ENCODE measurements around the gene ALDH3A2. TPM values are rescaled to one million over a fixed set of nuclear protein-coding genes. Genes with fewer than 3 reads are reported as not detected.

ALDH3A2 gene
- total RNA-seq, 1 donor from 2014 or later = 268 TPM

DNA sequence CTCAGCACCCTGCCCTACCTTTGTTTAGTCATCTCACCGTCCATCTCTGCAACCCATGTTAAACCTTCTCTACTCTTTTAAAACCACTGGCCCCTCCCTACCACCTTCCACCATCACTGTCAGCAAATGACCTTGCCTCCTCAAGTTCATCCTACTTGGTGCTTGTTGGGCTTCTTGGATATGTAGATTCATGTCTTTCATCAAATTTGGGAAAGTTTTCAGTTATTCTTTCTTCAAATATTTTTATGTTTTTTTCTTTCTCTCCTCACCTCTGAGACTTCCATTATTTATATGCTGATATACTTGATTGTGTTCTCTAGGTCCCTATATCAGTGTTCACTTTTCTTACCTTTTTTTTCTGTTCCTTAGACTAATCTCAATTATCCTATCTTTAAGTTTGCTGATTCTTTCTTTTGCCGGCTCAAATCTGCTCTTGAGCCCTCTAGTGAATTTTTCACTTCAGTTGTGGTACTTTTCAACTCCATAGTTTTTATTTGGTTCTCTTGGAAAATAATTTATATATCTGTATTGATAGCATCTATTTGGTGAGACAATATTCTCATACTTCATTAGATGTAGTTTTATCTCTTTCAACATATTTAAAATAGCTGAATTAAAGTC lies 28.7 kb upstream of the ALDH3A2 start:
- no peak for DNase-seq (ENCODE audit: extremely low spot score in 2 of 2)
- peaks cover 4% of the 10 kb centered on the region for H3K9me3 ChIP-seq
- H3K4me1 ChIP-seq = no peaks in the 10 kb centered on the region
- H3K4me3 ChIP-seq = no peak overlapping the region
- H3K27ac ChIP-seq = no peak overlapping the region
- H3K27me3 ChIP-seq = no peaks in the 10 kb centered on the region
- H3K36me3 ChIP-seq = no peaks in the 10 kb centered on the region
- intact Hi-C loops (cut with DNase I) = no loop called here
- TF ChIP-seq, protein P1, sequence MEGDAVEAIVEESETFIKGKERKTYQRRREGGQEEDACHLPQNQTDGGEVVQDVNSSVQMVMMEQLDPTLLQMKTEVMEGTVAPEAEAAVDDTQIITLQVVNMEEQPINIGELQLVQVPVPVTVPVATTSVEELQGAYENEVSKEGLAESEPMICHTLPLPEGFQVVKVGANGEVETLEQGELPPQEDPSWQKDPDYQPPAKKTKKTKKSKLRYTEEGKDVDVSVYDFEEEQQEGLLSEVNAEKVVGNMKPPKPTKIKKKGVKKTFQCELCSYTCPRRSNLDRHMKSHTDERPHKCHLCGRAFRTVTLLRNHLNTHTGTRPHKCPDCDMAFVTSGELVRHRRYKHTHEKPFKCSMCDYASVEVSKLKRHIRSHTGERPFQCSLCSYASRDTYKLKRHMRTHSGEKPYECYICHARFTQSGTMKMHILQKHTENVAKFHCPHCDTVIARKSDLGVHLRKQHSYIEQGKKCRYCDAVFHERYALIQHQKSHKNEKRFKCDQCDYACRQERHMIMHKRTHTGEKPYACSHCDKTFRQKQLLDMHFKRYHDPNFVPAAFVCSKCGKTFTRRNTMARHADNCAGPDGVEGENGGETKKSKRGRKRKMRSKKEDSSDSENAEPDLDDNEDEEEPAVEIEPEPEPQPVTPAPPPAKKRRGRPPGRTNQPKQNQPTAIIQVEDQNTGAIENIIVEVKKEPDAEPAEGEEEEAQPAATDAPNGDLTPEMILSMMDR (IDR thresholded peaks at IDR 0.05) = no peak
- no peak for TF ChIP-seq POLR2AphosphoS5 (IDR thresholded peaks at IDR 0.05; ENCODE audit: insufficient read depth in 1 of 2, low read depth in 1 of 2)
- no peak for TF ChIP-seq POLR2A (IDR thresholded peaks at IDR 0.05)

DNA sequence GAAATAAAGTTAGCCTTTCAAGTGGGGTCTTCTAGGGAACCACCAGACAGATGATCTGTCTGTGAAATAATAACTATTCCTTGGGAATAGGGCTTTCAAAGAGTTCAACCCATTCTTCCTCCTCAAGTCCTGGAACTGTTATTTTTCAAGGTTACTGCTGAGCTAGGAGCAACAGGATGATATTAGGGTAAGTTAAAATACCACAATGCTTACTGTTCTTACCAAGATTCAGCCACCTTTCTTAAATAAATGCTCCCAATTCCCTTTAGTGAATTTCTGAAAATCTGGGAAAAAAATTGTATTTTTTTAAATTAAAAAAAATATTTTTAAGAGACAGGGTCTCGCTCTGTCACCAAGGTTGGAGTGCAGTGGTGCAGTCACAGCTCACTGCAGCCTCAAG lies 26.9 kb upstream of the ALDH3A2 start:
- Histone ChIP-seq H3K36me3 (no peaks in the 10 kb centered on the region), H3K27me3 (no peaks in the 10 kb centered on the region), H3K4me3 (no peak overlapping the region), H3K9me3 (peaks cover 4% of the 10 kb centered on the region), H3K27ac (no peak overlapping the region), H3K4me1 (no peaks in the 10 kb centered on the region)
- intact Hi-C loops (cut with DNase I) = no loop called here
- TF ChIP-seq POLR2A (IDR thresholded peaks at IDR 0.05) = no peak
- no peak for TF ChIP-seq POLR2AphosphoS5 (IDR thresholded peaks at IDR 0.05; ENCODE audit: insufficient read depth in 1 of 2, low read depth in 1 of 2)
- TF ChIP-seq, protein P1 (IDR thresholded peaks at IDR 0.05) = no peak
- no peak for DNase-seq (ENCODE audit: extremely low spot score in 2 of 2)

DNA sequence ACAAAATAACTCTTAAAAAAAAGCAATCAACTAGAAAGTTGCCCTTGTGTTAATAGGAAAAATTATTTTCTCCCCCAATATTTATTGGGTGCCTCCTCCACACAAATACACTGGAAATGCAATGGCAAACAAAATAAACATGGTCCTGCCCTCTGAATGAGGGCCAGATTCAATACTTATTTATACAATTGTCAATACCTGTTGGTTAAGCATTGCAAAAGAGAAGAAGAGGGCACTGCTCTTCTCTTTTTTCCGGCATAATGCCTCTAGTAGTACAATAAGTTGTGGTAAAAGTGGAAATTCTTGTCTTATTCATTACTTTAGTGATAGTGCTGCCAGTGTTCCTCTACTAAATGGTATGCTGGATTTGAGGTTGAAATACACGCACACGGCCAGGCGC lies 22.5 kb upstream of the ALDH3A2 start:
- no peak for DNase-seq (ENCODE audit: extremely low spot score in 2 of 2)
- intact Hi-C loops (cut with DNase I) = no loop called here
- Histone ChIP-seq H3K27ac (no peak overlapping the region), H3K27me3 (no peaks in the 10 kb centered on the region), H3K4me1 (no peaks in the 10 kb centered on the region), H3K36me3 (no peaks in the 10 kb centered on the region), H3K9me3 (no peaks in the 10 kb centered on the region), H3K4me3 (no peak overlapping the region)
- TF ChIP-seq POLR2A (IDR thresholded peaks at IDR 0.05) (no peak), POLR2AphosphoS5 (IDR thresholded peaks at IDR 0.05; ENCODE audit: insufficient read depth in 1 of 2, low read depth in 1 of 2) (no peak)
- TF ChIP-seq, protein P1 (IDR thresholded peaks at IDR 0.05) = no peak

DNA sequence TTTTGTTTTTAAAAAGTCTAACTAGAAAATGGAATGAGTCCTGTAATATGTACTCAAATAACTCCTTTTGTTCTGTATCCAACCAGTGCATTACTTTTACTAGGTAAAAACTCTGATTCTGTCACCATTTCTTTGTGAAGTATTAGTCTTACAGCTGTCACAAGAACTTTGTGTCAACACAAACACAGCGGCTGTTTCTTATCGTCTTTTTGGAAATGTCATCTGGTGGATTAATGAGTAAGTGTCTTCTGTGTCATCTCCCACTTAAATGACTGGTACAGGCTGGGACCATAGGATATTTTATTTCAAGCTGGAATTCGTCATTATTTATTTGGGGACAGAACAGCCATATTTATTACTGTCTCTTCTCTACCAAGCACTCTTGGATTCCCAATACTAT lies 19.1 kb upstream of the ALDH3A2 start:
- Histone ChIP-seq H3K36me3 (no peaks in the 10 kb centered on the region), H3K4me3 (no peak overlapping the region), H3K27ac (no peak overlapping the region), H3K4me1 (no peaks in the 10 kb centered on the region), H3K27me3 (no peaks in the 10 kb centered on the region), H3K9me3 (no peaks in the 10 kb centered on the region)
- intact Hi-C loops (cut with DNase I) = no loop called here
- TF ChIP-seq POLR2AphosphoS5 (IDR thresholded peaks at IDR 0.05; ENCODE audit: insufficient read depth in 1 of 2, low read depth in 1 of 2) (no peak), POLR2A (IDR thresholded peaks at IDR 0.05) (no peak)
- TF ChIP-seq, protein P1 (IDR thresholded peaks at IDR 0.05) = no peak
- DNase-seq (ENCODE audit: extremely low spot score in 2 of 2) = no peak

DNA sequence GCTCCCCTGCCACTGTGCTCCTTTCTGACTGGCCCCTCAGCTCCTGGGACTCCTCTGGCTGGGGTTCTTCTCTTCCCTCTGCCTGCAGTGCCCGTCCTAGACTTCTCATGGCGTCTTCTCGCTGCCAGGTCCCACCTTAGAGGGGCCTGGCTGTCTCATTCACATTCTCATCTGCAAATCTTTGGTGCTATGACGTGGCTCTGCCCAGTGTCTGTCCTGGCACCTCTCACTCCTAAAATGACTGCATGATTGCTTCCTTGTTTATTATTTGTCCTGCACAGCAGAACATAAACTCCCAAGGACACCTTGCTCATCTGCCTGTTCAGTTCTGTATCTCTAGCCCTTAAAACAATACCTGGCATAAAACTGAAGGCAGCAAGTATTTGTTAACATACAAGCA lies 18.5 kb upstream of the ALDH3A2 start:
- Histone ChIP-seq H3K4me3 (no peak overlapping the region), H3K9me3 (no peaks in the 10 kb centered on the region), H3K27me3 (no peaks in the 10 kb centered on the region), H3K36me3 (no peaks in the 10 kb centered on the region), H3K27ac (no peak overlapping the region), H3K4me1 (no peaks in the 10 kb centered on the region)
- no peak for DNase-seq (ENCODE audit: extremely low spot score in 2 of 2)
- intact Hi-C loops (cut with DNase I) = no loop called here
- no peak for TF ChIP-seq POLR2AphosphoS5 (IDR thresholded peaks at IDR 0.05; ENCODE audit: insufficient read depth in 1 of 2, low read depth in 1 of 2)
